GM23248 (cell line): ENCODE results near the gene ANAPC2.

Experiments used
- EZH2 ChIP-seq: fragments of 200-600 bp; sonication (generic); IDR thresholded peaks from 2 replicates; pipeline ENCODE4 v1.6.1; 2018; ENCODE audit warnings: antibody characterized with exemption, mild to moderate bottlenecking; ENCODE audit not compliant: insufficient read depth, poor library complexity, severe bottlenecking
- EZH2phosphoT487 ChIP-seq: fragments of 200-600 bp; sonication (generic); IDR thresholded peaks from 2 replicates; pipeline ENCODE4 v1.6.1; 2018; ENCODE audit warnings: antibody characterized with exemption, moderate library complexity, mild to moderate bottlenecking, low read depth; ENCODE audit not compliant: insufficient read depth

DNA sequence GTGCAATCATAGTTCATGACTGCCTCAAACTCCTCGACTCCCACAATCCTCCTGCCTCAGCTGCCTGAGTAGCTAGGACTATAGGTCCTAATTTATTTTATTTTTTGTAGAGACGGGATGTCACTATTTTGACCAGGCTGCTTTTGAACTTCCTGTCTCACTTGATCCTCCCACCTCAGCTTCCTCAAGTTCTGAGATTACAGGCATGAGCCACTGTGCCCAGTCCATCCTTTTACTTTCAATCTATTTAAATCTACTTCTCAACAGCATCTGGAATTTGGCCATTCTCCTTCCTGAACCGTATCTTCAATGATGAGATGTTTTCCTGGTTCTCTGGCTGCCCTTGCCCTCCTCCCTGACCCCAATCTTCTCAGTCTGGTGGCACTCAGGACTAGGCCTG is 61.6 kb downstream of the ANAPC2 start:
- TF ChIP-seq EZH2, result no peak
- no peak for TF ChIP-seq EZH2phosphoT487
